HG03135 (cell line): Measurements from ENCODE around the gene EPOP.
A peak's percentile ranks its signal among the peaks of the same experiment; 100 is the strongest.

Experiments
- ATAC-seq: cut with Tn5 transposase; IDR thresholded peaks from one replicate; pipeline ENCODE4 v1.9.1; 2021; ENCODE audit warnings: mild to moderate bottlenecking, moderate library complexity; ENCODE audit not compliant: unreplicated experiment

The EPOP gene

DNA sequence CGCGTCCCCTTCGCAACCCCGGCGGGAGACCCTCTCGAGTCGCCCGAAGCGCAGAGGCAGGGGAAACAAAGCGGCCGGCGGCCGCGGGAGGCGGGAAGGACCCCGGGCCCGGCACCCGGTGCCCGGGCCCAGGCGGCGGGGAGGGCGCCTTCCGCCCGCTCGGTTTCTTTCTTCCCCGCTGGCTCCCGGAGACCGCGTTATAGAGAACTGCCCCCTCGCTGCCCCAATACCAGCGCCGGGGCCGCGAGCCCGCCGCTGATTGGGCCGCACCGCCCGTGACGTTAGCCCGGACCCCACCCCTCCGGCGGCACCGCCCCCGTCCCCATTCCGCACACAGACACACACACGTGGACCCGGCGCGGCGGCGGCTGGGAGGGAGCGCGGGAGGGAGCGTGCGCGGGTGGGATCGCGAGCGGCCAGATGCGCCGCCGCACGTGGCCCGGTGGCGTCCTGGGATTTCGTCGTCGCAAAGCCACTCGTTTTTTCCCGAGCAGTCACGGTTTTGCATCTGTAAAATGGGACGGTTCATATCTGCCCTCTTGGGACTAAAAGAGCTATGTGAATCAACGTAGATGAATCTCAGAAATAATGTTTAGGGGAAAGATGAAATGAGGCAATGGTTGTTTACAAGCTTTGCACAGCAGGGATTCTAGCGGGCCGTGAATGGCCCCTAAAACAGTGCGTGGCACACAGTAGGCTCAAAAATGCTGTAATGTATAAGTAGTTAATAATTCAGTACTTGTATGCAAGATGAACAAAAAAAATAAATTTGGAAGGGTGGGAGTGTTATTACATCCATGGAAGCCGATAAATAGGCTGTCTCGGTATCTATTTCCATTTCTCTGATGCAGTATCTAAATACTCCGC lies at the start of gene EPOP:
Gene EPOP, minus strand, starts transcription at position 209 of the 867 bp plus-strand sequence. CDS start 462 bp downstream, outside the sequence.
- peak; percentile 55 for ATAC-seq

DNA sequence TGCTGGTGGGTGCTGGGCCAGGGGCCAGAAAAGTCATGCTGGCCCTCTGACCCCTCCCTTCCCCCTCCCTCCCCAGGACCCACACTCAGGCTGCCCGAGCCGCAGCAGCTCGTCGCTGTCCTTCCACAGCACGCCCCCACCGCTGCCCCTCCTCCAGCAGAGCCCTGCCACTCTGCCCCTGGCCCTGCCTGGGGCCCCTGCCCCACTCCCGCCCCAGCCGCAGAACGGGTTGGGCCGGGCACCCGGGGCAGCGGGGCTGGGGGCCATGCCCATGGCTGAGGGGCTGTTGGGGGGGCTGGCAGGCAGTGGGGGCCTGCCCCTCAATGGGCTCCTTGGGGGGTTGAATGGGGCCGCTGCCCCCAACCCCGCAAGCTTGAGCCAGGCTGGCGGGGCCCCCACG lies 47.0 kb upstream of the EPOP start:
- no peak for ATAC-seq

DNA sequence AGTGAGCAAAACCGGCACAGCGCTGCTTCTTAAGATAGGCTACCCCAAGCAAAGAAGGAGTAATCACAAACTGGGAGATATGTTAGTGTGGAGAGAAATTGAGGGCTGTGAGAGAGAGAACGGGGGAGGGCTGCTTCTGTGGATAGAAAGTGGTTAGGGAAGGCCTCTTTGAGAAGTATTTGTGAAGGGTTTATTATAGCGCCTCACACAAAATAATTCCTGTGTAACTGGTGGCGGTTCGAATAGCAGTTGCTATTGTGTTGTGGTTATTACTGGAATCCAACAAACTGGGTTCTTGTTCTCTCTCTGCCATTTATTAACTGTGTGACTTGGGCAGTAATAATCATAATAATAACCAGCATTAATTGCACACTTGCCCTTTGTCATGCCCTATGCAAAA lies 46.2 kb upstream of the EPOP start:
- no peak for ATAC-seq

DNA sequence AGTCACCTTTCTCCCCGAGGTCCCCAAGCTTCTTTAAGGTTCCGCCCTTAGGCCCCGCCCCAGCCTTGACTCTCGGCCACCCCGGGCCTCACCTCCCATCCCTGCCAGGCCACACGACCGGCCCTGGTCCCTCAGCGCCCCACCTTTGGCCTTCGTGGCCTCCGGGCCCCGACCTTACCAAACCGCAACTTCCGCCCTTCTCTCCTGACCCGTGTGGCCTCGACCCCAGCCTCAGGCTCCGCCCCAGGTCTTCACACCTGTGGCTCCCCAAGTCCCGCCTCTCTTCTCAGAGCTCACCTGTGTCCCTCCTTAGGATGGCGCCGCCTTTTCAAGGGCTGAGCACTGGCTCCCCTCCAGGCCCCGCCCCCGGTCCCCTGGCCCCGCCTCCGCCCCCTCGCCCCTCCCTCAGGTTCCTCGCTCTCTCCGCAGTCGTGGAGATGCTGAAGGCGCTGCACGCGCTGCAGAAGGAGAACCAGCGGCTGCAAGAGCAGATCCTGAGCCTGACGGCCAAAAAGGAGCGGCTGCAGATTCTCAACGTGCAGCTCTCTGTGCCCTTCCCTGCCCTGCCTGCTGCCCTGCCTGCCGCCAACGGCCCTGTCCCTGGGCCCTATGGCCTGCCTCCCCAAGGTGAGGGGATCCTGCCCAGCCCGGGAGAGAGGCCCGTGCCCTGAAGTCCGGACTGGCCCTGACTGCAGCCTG lies 45.3 kb upstream of the EPOP start:
- ATAC-seq, result no peak

DNA sequence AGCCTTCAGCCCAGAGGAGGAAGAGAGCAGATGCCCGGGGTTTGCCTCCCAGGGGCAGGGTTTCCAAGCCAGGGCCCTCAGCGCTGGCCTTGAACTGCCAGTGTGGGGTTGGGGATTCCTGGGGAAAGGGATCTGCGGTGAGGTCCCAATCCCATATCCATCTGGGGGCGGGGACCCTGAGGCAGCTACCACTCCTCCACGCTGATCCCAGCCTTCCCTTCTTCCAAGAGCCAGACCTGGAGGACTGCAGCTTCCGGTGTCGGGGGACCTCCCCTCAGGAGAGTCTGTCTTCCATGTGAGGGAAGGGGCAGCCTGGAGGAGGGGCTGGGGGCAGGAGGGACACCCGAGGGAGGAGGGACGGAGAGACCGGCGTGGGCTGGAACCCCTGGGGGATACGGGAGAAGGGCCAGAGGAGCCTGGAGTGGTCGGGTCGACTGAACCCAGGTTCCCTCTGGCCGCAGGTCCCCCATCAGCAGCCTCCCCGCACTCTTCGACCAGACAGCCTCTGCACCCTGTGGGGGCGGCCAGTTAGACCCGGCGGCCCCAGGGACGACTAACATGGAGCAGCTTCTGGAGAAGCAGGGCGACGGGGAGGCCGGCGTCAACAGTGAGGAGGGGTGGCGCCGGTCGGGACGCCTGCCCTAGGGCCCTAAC lies 44.7 kb upstream of the EPOP start:
- ATAC-seq, result no peak

DNA sequence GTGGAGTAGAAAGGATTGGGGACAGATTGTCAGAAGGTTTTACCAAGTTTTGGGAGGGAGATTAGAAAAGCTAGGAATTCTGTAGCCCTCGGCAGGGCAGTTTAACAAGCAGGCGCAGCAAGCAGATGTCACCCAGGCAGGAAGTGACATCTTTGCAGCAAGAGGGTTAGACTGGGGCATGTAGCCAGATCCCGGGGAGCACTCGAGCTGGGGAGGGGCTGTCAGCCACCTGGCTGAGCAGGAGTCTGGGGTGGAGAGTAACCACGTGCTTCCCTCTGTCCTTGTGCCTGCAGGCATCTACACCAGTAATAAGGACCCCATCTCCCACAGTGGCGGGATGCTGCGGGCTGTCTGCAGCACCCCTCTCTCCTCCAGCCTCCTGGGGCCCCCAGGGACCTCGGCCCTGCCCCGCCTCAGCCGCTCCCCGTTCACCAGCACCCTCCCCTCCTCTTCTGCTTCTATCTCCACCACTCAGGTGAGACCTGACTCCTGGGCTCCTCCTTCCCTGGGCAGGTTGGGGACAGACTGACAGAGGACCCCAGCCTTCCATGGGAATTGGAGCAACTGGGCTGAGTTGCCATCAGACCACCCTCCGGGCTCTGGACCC lies 42.5 kb upstream of the EPOP start:
- ATAC-seq, result no peak

DNA sequence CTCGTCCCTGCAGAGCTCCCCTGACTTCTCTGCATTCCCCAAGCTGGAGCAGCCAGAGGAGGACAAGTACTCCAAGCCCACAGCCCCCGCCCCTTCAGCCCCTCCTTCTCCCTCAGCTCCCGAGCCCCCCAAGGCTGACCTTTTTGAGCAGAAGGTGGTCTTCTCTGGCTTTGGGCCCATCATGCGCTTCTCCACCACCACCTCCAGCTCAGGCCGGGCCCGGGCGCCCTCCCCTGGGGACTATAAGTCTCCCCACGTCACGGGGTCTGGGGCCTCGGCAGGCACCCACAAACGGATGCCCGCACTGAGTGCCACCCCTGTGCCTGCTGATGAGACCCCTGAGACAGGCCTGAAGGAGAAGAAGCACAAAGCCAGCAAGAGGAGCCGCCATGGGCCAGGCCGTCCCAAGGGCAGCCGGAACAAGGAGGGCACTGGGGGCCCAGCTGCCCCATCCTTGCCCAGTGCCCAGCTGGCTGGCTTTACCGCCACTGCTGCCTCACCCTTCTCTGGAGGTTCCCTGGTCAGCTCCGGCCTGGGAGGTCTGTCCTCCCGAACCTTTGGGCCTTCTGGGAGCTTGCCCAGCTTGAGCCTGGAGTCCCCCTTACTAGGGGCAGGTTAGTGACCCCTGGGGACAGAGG lies 41.7 kb upstream of the EPOP start:
- no peak for ATAC-seq

DNA sequence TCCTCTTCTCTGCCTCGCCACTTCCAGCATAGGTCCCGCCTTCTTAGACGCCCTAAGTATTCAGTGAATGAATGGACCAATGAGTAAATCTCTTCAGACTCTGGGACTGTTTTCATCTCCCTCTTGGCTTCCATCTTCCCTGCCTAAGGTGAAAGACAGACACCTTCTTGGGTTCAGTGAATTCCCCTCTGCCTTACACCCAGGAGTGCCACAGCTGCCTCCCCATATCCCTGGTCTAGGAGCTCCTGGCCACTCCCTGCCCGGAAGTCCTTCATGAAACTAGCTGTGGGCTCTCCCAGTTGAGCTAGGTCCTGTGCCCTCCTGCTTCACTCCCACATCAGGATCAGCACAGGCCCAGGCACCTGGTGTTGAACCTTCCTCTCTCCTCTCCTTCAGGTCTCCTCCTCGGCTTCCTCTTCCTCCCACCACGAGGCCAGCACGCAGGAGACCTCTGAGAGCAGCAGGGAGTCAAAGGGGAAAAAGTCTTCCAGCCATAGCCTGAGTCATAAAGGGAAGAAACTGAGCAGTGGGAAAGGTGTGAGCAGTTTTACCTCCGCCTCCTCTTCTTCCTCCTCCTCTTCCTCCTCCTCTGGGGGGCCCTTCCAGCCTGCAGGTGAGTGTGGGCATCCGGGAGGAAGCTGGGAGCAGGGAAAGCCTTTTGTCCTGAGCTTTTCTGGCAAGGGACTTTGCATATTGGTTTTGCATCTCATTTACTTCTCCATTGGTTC lies 40.6 kb upstream of the EPOP start:
- no peak for ATAC-seq

DNA sequence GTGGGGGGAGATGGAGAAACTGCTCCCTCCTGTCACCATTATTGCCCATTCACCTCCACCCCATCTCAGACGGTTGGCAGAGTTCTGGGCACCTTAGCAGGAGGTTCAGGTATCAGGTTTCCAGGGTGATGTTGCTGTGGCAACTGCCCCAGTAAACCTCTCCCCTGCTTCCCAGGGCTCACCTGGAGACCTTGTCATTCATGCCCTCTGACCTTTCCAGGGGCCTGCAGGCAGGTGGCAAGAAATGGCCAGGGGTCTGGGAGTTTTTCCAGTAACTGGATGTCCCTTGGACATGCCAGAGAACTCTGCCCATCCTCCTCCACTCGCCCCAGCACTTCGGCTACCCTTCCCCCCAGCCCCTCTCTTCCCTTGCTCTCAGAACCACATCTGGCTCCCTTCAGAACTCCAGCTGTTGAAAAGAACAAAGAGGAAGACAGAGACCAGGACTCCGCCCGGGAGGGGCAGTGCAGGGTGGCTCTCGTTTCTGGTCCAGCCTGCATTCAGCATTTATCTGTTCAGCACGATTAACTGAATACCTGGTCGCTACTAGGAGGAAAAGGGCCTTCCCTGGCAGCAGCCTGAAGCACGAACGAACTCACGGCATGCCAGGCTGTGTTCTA lies 38.8 kb upstream of the EPOP start:
- no peak for ATAC-seq

DNA sequence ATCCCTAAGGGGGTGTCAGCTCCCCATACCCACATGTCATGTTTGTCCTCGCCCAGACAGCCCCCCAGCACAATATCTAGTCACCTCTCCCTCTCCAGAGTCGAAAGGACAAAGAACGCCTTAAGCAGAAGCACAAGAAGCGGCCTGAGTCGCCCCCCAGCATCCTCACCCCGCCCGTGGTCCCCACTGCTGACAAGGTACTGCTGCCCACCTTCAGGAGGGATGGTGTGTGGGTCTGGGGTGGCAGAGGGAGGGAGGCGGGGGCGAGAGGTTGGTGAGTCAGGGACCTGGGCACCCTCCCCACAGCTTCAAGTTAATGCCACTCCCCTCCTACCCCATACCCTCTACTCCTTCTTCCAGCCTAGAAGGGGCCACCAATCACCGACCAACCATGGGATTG lies 37.8 kb upstream of the EPOP start:
- ATAC-seq, result no peak

DNA sequence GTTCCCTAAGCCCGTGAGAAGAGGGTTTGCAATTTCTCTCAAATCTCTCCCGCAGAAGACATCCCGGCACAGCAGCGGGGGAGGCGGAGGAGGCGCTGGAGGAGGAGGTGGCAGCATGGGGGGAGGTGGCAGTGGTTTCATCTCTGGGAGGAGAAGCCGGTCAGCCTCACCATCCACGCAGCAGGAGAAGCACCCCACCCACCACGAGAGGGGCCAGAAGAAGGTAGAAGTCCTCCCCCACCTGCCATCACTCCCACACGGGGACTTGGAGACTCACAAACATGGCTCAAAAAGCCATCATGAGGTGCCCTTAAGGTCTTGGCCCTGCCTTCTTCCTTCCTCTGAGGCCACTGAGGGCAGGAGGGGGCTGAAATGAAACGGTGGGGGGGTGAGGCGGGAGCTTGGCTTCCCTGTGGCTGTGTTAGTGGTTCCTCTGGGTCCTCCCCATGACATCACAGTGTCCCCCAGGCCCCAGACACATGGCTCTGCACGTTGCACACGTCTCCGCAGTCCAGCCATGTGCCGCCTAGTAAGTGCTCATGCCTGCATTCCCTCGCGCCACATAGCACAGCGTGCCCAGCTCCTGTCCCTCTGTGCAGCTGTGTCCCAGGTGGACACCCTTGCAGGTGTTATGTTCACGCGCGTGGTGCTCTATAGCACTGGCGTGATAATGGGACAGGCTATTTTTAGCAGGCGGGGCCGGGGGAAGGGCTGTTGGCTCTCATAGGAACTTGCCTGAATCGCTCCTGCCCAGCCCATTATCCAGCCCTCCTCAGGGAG lies 37.2 kb upstream of the EPOP start:
- no peak for ATAC-seq

DNA sequence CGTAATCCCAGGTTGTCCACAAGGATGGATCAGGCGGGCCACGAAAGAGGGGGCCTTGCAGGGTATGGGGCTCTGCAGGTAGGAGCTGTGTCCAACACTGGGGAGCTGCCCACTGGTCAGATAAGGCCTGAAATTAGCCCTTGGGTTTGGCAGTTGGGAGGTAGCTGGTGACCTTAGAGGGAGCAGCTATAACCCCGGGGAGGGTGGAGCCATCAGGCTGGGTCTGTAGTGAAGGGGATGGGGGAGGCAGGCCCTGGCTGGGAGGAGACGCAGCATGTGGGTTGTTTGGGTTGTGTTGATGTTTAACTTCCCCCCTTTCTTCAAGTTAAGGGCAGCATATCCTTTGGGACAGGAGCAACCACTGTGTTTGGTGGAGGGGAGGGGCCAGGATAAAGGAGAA lies 36.2 kb upstream of the EPOP start:
- ATAC-seq, result no peak

DNA sequence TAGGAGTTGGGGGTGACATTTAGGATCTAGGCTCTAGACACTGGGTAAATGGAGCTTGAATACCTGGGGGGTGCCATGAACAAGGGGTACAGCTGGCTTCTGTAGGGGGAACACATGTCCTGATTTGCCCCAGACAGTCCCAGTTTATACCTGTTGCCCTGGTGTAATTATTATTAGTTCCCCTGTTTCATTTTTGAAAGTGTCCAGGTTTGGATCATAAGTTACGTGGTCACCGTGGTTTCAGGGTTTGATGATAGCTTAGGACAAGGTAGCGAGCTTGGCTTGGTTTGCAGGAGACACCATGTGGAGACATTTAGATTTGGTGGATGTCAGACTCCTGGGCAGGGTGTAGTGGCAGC lies 35.8 kb upstream of the EPOP start:
- ATAC-seq, result no peak

DNA sequence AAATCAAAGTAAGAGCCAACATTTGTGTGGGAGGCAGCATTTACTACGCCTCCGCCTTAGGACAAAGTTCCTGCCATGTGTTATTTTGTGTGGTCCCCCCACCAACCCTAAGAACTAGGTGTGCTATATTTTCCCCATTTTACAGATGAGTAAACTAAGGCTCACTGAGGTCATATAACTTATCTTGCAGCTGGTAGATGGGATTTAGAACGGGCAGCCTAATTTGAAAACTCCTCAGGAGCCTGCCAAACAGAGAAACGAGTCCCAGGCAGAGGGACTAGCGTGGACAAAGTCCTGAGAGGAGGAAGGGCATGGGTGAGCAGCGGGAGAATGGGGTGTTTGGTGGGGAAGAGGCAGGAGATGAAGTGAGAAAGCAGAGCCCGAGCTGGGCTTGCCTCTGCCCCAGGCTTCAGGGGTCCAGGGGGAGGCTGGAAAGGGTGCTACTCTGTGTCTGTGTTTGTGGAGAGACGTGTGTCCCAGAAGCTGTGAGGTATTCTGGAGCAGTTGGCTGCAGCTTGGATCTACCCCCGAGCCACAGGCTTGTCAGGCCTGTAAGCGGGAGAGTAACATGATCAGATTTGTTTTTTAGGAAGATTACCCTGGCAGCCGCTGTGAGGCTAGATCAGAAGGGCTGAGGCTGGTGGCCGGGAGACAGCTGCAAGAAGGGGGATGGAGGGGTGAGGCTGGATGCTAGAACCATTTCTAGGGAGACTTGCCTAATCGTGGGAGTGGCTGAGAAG lies 35.3 kb upstream of the EPOP start:
- no peak for ATAC-seq

DNA sequence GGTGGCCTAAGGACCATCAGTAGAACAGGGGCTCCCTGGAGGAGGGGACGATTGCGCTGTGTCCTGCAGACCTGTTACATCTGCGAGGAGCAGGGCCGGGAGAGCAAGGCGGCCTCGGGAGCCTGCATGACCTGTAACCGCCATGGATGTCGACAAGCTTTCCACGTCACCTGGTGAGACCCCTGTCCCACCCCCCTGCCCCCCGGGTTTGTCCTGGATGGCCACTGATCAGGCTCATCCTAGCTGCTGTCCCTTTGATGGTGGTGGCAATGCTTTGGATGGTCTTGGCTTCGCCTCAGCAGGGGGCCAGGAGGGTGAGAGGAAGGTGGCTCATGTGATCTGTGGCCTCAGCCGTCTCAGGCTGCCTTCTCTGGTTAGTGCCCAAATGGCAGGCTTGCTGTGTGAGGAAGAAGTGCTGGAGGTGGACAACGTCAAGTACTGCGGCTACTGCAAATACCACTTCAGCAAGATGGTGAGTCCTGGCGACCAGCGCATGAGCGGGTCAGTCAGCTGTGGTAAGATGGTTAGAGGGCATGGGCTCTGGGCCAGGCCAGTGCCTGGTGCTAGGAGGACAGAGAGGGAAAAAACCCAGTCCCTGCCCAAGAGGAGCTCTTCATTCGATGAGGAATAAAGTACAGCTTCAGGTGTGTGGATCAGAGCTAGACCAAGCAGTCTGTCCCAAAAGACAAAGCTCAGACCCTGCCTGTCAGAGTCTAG lies 34.5 kb upstream of the EPOP start:
- ATAC-seq, result no peak

DNA sequence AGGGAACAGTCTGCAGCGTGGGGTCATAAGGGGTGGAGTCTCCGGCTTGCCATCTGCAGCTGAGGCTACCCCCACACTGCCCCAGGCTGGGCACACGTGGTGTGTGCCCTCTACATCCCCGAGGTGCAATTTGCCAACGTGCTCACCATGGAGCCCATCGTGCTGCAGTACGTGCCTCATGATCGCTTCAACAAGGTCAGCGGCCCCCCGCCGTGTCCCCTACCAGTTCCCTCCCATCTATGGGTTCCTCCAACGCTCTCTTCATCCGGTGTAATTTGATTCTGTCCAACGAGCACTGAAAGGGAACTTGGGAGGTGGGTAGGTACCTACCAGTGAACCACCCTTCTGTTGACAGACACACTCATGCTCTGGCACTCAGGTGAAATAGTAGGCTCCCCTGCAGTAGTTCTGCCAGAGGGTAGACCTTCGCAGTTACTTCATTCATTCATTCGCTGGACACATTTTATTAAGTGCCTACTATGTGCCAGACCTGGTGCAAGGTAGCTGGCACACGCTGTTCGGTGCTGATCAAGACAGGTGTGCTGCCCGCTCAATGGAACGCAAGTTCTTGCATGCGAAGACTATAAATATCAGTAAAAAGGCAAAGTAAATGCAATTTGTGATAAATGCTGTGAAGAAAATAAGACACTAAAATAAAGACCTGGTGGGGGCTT lies 33.1 kb upstream of the EPOP start:
- ATAC-seq, result no peak

DNA sequence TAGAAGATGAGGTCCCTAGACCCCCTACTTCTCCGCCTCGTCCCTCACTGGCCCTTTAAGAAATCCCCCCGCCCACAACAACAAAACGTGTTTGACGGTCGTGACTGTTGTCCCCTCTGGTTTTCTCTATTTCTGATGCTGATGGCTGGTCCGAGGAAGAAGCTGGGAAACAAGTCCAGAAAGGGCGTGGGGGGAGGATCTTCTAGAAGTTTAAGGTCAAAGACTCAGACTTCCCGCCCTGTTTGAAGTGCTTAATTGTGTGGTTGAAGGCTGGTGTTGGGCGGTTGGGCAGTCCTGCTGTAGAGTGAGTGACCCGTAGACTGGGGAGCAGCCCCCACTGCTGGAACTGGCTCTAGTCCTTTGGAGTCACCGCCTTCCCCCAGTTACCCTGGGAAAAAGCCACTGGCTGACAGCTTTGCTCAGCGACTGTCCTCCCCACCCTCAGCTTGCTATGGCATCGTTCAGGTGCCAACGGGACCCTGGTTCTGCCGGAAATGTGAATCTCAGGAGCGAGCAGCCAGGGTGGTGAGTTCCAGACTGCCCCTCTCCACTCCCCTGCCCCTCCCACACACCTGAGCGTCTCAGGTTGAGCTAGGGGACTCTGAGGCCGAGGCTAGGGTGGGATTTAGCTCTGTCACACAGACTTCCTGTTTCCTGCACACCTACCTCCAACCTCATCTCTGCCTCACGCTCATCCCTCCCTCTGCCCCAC lies 31.9 kb upstream of the EPOP start:
- no peak for ATAC-seq
